GM12891 (cell line): Measurements from ENCODE around the gene ACTN4.

Source experiments
- POLR2A ChIP-seq: IDR thresholded peaks from 2 replicates; pipeline ENCODE4 v1.6.1; 2011; ENCODE audit warnings: low read depth, low read length, control low read depth
- POLR2AphosphoS5 ChIP-seq: IDR thresholded peaks from 2 replicates; pipeline ENCODE4 v1.6.1; 2011; ENCODE audit warnings: low read depth, low read length, control low read depth
- TAF1 ChIP-seq: IDR thresholded peaks from 2 replicates; pipeline ENCODE4 v1.6.1; 2011; ENCODE audit warnings: low read depth, low read length, control low read depth

DNA sequence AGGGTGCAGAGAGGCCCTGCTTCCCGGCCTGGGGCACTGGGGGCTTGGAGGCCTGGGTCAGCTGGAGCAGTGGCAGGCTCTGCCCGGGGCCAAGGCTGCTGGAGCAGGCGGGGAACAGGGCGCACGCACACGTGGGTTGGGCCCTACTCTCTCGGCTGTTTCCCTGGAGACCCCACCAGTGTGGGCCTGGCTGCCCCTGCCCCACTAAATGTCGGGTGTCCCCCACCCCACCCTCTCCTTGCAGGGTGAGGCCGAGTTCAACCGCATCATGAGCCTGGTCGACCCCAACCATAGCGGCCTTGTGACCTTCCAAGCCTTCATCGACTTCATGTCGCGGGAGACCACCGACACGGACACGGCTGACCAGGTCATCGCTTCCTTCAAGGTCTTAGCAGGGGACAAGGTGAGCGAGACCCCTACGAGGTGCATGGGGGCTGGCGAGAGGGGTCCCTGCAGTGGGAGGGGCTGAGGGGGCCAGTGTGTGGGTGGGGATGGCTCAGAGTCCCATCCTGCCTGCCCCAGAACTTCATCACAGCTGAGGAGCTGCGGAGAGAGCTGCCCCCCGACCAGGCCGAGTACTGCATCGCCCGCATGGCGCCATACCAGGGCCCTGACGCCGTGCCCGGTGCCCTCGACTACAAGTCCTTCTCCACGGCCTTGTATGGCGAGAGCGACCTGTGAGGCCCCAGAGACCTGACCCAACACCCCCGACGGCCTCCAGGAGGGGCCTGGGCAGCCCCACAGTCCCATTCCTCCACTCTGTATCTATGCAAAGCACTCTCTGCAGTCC is 81.5 kb downstream of the ACTN4 start:
- TF ChIP-seq POLR2A (no peak), POLR2AphosphoS5 (no peak), TAF1 (no peak)
